HepG2 (cell line): ENCODE results near the gene ATP6V0A1. TPM values are rescaled to one million over a fixed set of nuclear protein-coding genes. Genes with fewer than 3 reads are reported as not detected.
A peak's percentile ranks its signal among the peaks of the same experiment; 100 is the strongest.

ENCODE experiments used
- ARNT2 ChIP-seq: sonication (generic); formaldehyde crosslinking; IDR thresholded peaks from 2 replicates; pipeline ENCODE4 v1.8.0; 2022; ENCODE audit warnings: mild to moderate bottlenecking, low read depth, missing genetic modification reagents, moderate library complexity
- FOXA1 ChIP-seq, 2 experiments: fragments of 450-650 bp in 1 of 2; sonication (generic) in 1 of 2; formaldehyde crosslinking in 1 of 2; IDR thresholded peaks; 2 replicates each; pipeline versions ENCODE4 v1.4.0 to v1.6.1; 2016 to 2020; ENCODE audit warnings: missing genetic modification reagents in 1 of 2
- FOXK2 ChIP-seq: fragments of 450-650 bp; IDR thresholded peaks from 2 replicates; pipeline ENCODE4 v1.6.1; 2016
- KLF12 ChIP-seq: sonication (generic); formaldehyde crosslinking; IDR thresholded peaks from 2 replicates; pipeline ENCODE4 v1.4.0; 2020; ENCODE audit warnings: missing genetic modification reagents, borderline replicate concordance
- MAZ ChIP-seq, 2 experiments: sonication (generic) in 1 of 2; formaldehyde crosslinking in 1 of 2; IDR thresholded peaks; 2 replicates each; pipeline versions ENCODE4 v1.5.0 to v1.6.1; 2012 to 2020; ENCODE audit warnings: low read depth in 2 of 2, mild to moderate bottlenecking in 2 of 2, borderline replicate concordance in 1 of 2, improper control_type of control experiment in 1 of 2, low read length in 1 of 2, missing genetic modification reagents in 1 of 2, moderate library complexity in 1 of 2
- MED13 ChIP-seq: sonication (generic); formaldehyde crosslinking; IDR thresholded peaks from 2 replicates; pipeline ENCODE4 v1.5.0; 2020; ENCODE audit warnings: missing genetic modification reagents
- NFYB ChIP-seq: sonication (generic); formaldehyde crosslinking; IDR thresholded peaks from 2 replicates; pipeline ENCODE4 v1.4.0; 2020; ENCODE audit warnings: missing genetic modification reagents
- PHF20 ChIP-seq: sonication (generic); formaldehyde crosslinking; IDR thresholded peaks from 2 replicates; pipeline ENCODE4 v1.5.0; 2020; ENCODE audit warnings: mild to moderate bottlenecking, missing genetic modification reagents
- SP1 ChIP-seq, 2 experiments: fragments of 450-650 bp in 1 of 2; sonication (generic) in 1 of 2; formaldehyde crosslinking in 1 of 2; IDR thresholded peaks; 2 replicates each; pipeline versions ENCODE4 v1.4.0 to v1.6.1; 2016 to 2020; ENCODE audit warnings: missing genetic modification reagents in 1 of 2
- TAF1 ChIP-seq: sonication (generic); formaldehyde crosslinking; IDR thresholded peaks from 2 replicates; pipeline ENCODE4 v1.4.0; 2020; ENCODE audit warnings: missing genetic modification reagents
- TCF7L2 ChIP-seq: IDR thresholded peaks from 2 replicates; pipeline ENCODE4 v1.6.1; 2011; ENCODE audit warnings: mild to moderate bottlenecking, low read depth, low read length, moderate library complexity
- TEAD2 ChIP-seq: sonication (generic); formaldehyde crosslinking; IDR thresholded peaks from 2 replicates; pipeline ENCODE4 v1.9.0; 2021; ENCODE audit warnings: missing genetic modification reagents
- XRCC5 ChIP-seq: fragments of 200-400 bp; formaldehyde crosslinking; optimal IDR thresholded peaks from 2 replicates; pipeline ENCODE3; 2017; ENCODE audit warnings: mild to moderate bottlenecking, low read length
- YEATS4 ChIP-seq: sonication (generic); formaldehyde crosslinking; IDR thresholded peaks from 2 replicates; pipeline ENCODE4 v1.4.0; 2020; ENCODE audit warnings: missing genetic modification reagents, borderline replicate concordance
- ZGPAT ChIP-seq: IDR thresholded peaks from 2 replicates; pipeline ENCODE4 v1.6.1; 2016; ENCODE audit warnings: mild to moderate bottlenecking
- ZHX1 ChIP-seq: sonication (generic); formaldehyde crosslinking; IDR thresholded peaks from 2 replicates; pipeline ENCODE4 v1.8.1; 2022; ENCODE audit warnings: low read depth, mild to moderate bottlenecking, missing genetic modification reagents
- ZNF251 ChIP-seq: sonication (generic); formaldehyde crosslinking; IDR thresholded peaks from 2 replicates; pipeline ENCODE4 v1.9.0; 2021; ENCODE audit warnings: mild to moderate bottlenecking, missing genetic modification reagents
- ZNF317 ChIP-seq: sonication (generic); formaldehyde crosslinking; IDR thresholded peaks from 2 replicates; pipeline ENCODE4 v1.5.0; 2020; ENCODE audit warnings: mild to moderate bottlenecking, missing genetic modification reagents
- ZNF512B ChIP-seq: sonication (generic); formaldehyde crosslinking; IDR thresholded peaks from 2 replicates; pipeline ENCODE4 v1.5.1; 2020; ENCODE audit warnings: missing genetic modification reagents, mild to moderate bottlenecking, borderline replicate concordance
- ZNF607 ChIP-seq: sonication (generic); formaldehyde crosslinking; IDR thresholded peaks from 2 replicates; pipeline ENCODE4 v1.5.1; 2020; ENCODE audit warnings: missing genetic modification reagents, mild to moderate bottlenecking, borderline replicate concordance
- ZNF747 ChIP-seq: sonication (generic); formaldehyde crosslinking; IDR thresholded peaks from 2 replicates; pipeline ENCODE4 v1.8.1; 2023; ENCODE audit warnings: missing genetic modification reagents, mild to moderate bottlenecking, borderline replicate concordance
- ZSCAN20 ChIP-seq: sonication (generic); formaldehyde crosslinking; IDR thresholded peaks from 2 replicates; pipeline ENCODE4 v1.4.0; 2020; ENCODE audit warnings: missing genetic modification reagents, mild to moderate bottlenecking, borderline replicate concordance
- ZSCAN5A ChIP-seq: sonication (generic); formaldehyde crosslinking; IDR thresholded peaks from 2 replicates; pipeline ENCODE4 v1.8.0; 2022; ENCODE audit warnings: mild to moderate bottlenecking, missing genetic modification reagents, borderline replicate concordance
- polyA plus RNA-seq, 8 experiments: library from polyadenylated mRNA; depleted of rRNA in 3 of 8; stranded (reverse) in 7 of 8; unstranded in 1 of 8; fragments of >200 nt; fragmentation: Illumina TruSeq in 4 of 8; extraction: Trizol in 4 of 8; gene quantifications; 2 replicates each; pipeline versions ENCODE4 v1.2.1 to v1.2.3, GENCODE V29; 2011 to 2016; ENCODE audit warnings: low read depth in 4 of 8, missing spikeins in 1 of 8, mixed read lengths in 1 of 8; ENCODE audit not compliant: insufficient read depth in 1 of 8
- total RNA-seq, 5 experiments: library from RNA; depleted of rRNA; stranded (reverse); fragments of >200 nt; fragmentation: Illumina TruSeq; extraction: Trizol; gene quantifications; 2 replicates each; pipeline ENCODE4 v1.2.3, GENCODE V29; 2016; ENCODE audit warnings: low read depth in 1 of 5

Gene ATP6V0A1
- total and polyA plus RNA-seq, 2 of the 13 experiments (the other 11 are each of a cell fraction or from before 2014, with no cell fraction given) = 27.9 to 54.1 TPM

GRCh38 chr17:42527932-42528331 is 69.3 kb downstream of the ATP6V0A1 start (continued):
- TF ChIP-seq TAF1 (no peak), MED13 (CRISPR knock-in tag) (no peak), ZSCAN5A (CRISPR knock-in tag) (no peak), YEATS4 (no peak), FOXA1 (IDR thresholded peaks at IDR 0.05) (no peak), FOXA1 (CRISPR knock-in tag; IDR thresholded peaks at IDR 0.05) (peak; percentile 69), MAZ (IDR thresholded peaks at IDR 0.05; ENCODE audit: borderline replicate concordance, low read depth, low read length) (0 out of 2 replicates have a peak, but pooled peaks have one; percentile 54), MAZ (CRISPR knock-in tag; IDR thresholded peaks at IDR 0.05; ENCODE audit: low read depth) (no peak), ZNF317 (CRISPR knock-in tag) (no peak), PHF20 (no peak), TCF7L2 (no peak), ZNF512B (CRISPR knock-in tag) (no peak), ZGPAT (CRISPR knock-in tag) (no peak), TEAD2 (no peak), ZSCAN20 (CRISPR knock-in tag) (no peak), ZNF251 (no peak), ZNF747 (no peak), KLF12 (CRISPR knock-in tag) (no peak), FOXK2 (no peak), XRCC5 (peak; percentile 50), ARNT2 (no peak), SP1 (IDR thresholded peaks at IDR 0.05) (no peak), SP1 (CRISPR knock-in tag; IDR thresholded peaks at IDR 0.05) (no peak), ZNF607 (CRISPR knock-in tag) (no peak), ZHX1 (CRISPR knock-in tag) (no peak), NFYB (CRISPR knock-in tag) (no peak)
